K562 (cell line): ENCODE data around the gene SUPT3H. TPM values are rescaled to one million over a fixed set of nuclear protein-coding genes. Genes with fewer than 3 reads are reported as not detected.

Experiments
- BCLAF1 ChIP-seq, 2 experiments: fragments of 450-650 bp in 1 of 2; IDR thresholded peaks; 2 replicates each; pipeline ENCODE4 v1.6.1; 2011 to 2017; ENCODE audit warnings: low read depth in 2 of 2, antibody characterized with exemption in 1 of 2, borderline replicate concordance in 1 of 2, low read length in 1 of 2, mild to moderate bottlenecking in 1 of 2, mixed read lengths in 1 of 2; ENCODE audit not compliant: control insufficient read depth in 1 of 2
- DEAF1 ChIP-seq: fragments of 450-650 bp; formaldehyde crosslinking; IDR thresholded peaks from 2 replicates; pipeline ENCODE4 v1.4.0; 2020; ENCODE audit warnings: mild to moderate bottlenecking, moderate library complexity
- KDM5B ChIP-seq: fragments of 200-600 bp; sonication (generic); IDR thresholded peaks from 2 replicates; pipeline ENCODE4 v1.6.1; 2012; ENCODE audit warnings: low read depth, mild to moderate bottlenecking, moderate library complexity, low read length, control low read depth, inconsistent platforms; ENCODE audit not compliant: insufficient replicate concordance
- MLX ChIP-seq, 2 experiments: fragments of 450-650 bp in 1 of 2; sonication (generic) in 1 of 2; formaldehyde crosslinking; conservative IDR thresholded peaks; 2 replicates each; pipeline versions ENCODE4 v1.4.0 to v1.8.1; 2020 to 2022; ENCODE audit warnings: mild to moderate bottlenecking in 1 of 2, missing genetic modification reagents in 1 of 2
- NR3C1 ChIP-seq: sonication (generic); formaldehyde crosslinking; IDR thresholded peaks from 2 replicates; pipeline ENCODE4 v1.8.1; 2022; ENCODE audit warnings: missing genetic modification reagents
- polyA plus RNA-seq, 8 experiments: library from polyadenylated mRNA; depleted of rRNA in 4 of 8; stranded (reverse) in 5 of 8; unstranded in 3 of 8; fragments of >200 nt; fragmentation: Nextera tagmentation in 2 of 8; fragmentation: Illumina TruSeq in 1 of 8; extraction: Ambion mirVana in 2 of 8; extraction: Trizol in 1 of 8; gene quantifications; 2 replicates each; pipeline versions ENCODE4 v1.2.1 to v1.2.3, GENCODE V29; 2011 to 2014; ENCODE audit warnings: inconsistent platforms in 1 of 8, missing spikeins in 1 of 8
- total RNA-seq, 7 experiments: library from RNA; depleted of rRNA in 6 of 7; stranded (reverse); fragments of >200 nt in 6 of 7; fragmentation: Illumina TruSeq in 2 of 7; extraction: Trizol in 2 of 7; gene quantifications; 2 replicates each; pipeline versions ENCODE4 v1.2.1 to v1.2.3, GENCODE V29; 2011 to 2021; ENCODE audit warnings: low replicate concordance in 1 of 7
- TF ChIP-seq, protein P1 (sequence below): fragments of 450-650 bp; IDR thresholded peaks from 2 replicates; pipeline ENCODE4 v1.6.1; 2016; ENCODE audit warnings: mild to moderate bottlenecking, moderate library complexity

The SUPT3H gene
- total and polyA plus RNA-seq, 9 of the 15 experiments (the other 6 are each of a cell fraction or from before 2014, with no cell fraction given), result 7.2 to 16.3 (median 11.9) TPM

DNA sequence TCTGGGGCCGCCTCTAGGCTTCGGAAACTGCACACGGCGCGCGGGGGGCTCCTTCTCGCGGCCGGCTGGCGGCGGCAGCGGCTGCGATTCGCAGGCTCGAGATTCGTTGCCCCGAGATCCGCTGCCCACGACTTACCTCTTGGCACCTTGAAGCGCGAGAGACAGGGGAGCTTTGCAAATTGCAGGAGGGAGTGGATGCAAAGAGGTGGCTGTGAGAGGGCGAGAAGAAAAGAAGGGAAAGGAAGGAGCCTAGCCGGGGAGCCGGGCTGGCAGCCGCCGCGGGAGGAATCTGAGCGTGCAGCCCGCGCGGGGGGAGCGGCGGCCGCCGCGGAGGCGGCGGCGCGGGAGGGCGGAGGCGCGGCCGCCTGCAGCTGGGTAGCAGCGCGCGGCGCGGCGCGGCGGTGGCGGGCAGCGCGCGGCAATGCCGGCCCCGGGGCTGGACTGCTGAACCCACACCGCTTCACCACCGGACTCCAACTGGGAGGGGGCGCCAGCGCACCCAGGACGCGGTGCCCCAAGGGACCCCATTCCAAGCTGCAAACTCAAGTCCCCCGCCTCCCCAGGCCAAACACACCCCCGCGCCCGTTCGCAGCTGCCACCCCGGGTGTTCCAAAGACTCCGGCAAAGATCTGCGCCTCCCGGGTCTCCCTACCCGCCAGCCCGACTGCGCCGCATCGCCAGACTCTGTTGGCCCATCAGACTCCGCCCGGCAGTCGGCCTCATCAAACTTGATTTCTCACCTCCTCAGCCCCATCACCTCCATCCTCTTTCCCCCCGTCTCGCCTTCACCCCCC is 44.2 kb upstream of the SUPT3H start (continued):
- TF ChIP-seq BCLAF1 (IDR thresholded peaks at IDR 0.05; ENCODE audit: borderline replicate concordance in 1 of 2, control insufficient read depth in 1 of 2, low read depth in 2 of 2, low read length in 1 of 2) (no peak), DEAF1 (CRISPR knock-in tag) (peak; percentile 54), NR3C1 (CRISPR knock-in tag) (no peak), MLX (CRISPR knock-in tag; conservative IDR thresholded peaks at IDR 0.05) (no peak), KDM5B (peak; percentile 62)
- TF ChIP-seq, protein P1, sequence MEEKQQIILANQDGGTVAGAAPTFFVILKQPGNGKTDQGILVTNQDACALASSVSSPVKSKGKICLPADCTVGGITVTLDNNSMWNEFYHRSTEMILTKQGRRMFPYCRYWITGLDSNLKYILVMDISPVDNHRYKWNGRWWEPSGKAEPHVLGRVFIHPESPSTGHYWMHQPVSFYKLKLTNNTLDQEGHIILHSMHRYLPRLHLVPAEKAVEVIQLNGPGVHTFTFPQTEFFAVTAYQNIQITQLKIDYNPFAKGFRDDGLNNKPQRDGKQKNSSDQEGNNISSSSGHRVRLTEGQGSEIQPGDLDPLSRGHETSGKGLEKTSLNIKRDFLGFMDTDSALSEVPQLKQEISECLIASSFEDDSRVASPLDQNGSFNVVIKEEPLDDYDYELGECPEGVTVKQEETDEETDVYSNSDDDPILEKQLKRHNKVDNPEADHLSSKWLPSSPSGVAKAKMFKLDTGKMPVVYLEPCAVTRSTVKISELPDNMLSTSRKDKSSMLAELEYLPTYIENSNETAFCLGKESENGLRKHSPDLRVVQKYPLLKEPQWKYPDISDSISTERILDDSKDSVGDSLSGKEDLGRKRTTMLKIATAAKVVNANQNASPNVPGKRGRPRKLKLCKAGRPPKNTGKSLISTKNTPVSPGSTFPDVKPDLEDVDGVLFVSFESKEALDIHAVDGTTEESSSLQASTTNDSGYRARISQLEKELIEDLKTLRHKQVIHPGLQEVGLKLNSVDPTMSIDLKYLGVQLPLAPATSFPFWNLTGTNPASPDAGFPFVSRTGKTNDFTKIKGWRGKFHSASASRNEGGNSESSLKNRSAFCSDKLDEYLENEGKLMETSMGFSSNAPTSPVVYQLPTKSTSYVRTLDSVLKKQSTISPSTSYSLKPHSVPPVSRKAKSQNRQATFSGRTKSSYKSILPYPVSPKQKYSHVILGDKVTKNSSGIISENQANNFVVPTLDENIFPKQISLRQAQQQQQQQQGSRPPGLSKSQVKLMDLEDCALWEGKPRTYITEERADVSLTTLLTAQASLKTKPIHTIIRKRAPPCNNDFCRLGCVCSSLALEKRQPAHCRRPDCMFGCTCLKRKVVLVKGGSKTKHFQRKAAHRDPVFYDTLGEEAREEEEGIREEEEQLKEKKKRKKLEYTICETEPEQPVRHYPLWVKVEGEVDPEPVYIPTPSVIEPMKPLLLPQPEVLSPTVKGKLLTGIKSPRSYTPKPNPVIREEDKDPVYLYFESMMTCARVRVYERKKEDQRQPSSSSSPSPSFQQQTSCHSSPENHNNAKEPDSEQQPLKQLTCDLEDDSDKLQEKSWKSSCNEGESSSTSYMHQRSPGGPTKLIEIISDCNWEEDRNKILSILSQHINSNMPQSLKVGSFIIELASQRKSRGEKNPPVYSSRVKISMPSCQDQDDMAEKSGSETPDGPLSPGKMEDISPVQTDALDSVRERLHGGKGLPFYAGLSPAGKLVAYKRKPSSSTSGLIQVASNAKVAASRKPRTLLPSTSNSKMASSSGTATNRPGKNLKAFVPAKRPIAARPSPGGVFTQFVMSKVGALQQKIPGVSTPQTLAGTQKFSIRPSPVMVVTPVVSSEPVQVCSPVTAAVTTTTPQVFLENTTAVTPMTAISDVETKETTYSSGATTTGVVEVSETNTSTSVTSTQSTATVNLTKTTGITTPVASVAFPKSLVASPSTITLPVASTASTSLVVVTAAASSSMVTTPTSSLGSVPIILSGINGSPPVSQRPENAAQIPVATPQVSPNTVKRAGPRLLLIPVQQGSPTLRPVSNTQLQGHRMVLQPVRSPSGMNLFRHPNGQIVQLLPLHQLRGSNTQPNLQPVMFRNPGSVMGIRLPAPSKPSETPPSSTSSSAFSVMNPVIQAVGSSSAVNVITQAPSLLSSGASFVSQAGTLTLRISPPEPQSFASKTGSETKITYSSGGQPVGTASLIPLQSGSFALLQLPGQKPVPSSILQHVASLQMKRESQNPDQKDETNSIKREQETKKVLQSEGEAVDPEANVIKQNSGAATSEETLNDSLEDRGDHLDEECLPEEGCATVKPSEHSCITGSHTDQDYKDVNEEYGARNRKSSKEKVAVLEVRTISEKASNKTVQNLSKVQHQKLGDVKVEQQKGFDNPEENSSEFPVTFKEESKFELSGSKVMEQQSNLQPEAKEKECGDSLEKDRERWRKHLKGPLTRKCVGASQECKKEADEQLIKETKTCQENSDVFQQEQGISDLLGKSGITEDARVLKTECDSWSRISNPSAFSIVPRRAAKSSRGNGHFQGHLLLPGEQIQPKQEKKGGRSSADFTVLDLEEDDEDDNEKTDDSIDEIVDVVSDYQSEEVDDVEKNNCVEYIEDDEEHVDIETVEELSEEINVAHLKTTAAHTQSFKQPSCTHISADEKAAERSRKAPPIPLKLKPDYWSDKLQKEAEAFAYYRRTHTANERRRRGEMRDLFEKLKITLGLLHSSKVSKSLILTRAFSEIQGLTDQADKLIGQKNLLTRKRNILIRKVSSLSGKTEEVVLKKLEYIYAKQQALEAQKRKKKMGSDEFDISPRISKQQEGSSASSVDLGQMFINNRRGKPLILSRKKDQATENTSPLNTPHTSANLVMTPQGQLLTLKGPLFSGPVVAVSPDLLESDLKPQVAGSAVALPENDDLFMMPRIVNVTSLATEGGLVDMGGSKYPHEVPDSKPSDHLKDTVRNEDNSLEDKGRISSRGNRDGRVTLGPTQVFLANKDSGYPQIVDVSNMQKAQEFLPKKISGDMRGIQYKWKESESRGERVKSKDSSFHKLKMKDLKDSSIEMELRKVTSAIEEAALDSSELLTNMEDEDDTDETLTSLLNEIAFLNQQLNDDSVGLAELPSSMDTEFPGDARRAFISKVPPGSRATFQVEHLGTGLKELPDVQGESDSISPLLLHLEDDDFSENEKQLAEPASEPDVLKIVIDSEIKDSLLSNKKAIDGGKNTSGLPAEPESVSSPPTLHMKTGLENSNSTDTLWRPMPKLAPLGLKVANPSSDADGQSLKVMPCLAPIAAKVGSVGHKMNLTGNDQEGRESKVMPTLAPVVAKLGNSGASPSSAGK, result 0 out of 2 replicates have a peak, but pooled peaks have one; percentile 14
- TF ChIP-seq, all 486 proteins: peak for 46
